Type B pancreatic cell (in vitro differentiated cells): ENCODE data around the gene ARID4B. TPM values are rescaled to one million over a fixed set of nuclear protein-coding genes. Genes with fewer than 3 reads are reported as not detected.
A peak's percentile ranks its signal among the peaks of the same experiment; 100 is the strongest.
"Not testable (repeated sequence)": the region's sequence is repeated elsewhere in the genome, so short reads cannot be mapped to it uniquely, and the experiment has no call there.

ENCODE experiments used
- DNase-seq: peaks from one replicate; pipeline ENCODE4 v3.0.0; 2021; ENCODE audit warnings: mixed read lengths; ENCODE audit not compliant: unreplicated experiment; ENCODE audit errors: extremely low spot score
- H3K27ac Mint-ChIP-seq: 2 replicates; pipeline ENCODE4 v1.8.0; 2021; ENCODE audit warnings: mild to moderate bottlenecking, mixed read lengths
- H3K27me3 Mint-ChIP-seq: 2 replicates; pipeline ENCODE4 v1.8.0; 2021; ENCODE audit warnings: mixed read lengths
- H3K36me3 Mint-ChIP-seq: 2 replicates; pipeline ENCODE4 v1.8.0; 2021; ENCODE audit warnings: mixed read lengths
- H3K4me1 Mint-ChIP-seq: one replicate; pipeline ENCODE4 v1.8.0; 2021; ENCODE audit warnings: mixed read lengths; ENCODE audit not compliant: unreplicated experiment
- H3K4me3 Mint-ChIP-seq: 2 replicates; pipeline ENCODE4 v1.8.0; 2021; ENCODE audit warnings: mild to moderate bottlenecking, mixed read lengths
- H3K9me3 Mint-ChIP-seq: 2 replicates; pipeline ENCODE4 v1.8.0; 2021; ENCODE audit warnings: mixed read lengths
- total RNA-seq: library from RNA; stranded (reverse); gene quantifications from 2 replicates; pipeline ENCODE4 v1.2.1, GENCODE V29; 2021; ENCODE audit warnings: low replicate concordance
- TF ChIP-seq, protein P1 (sequence below): fragments of 200-600 bp; sonication (generic); conservative IDR thresholded peaks from 2 replicates; pipeline ENCODE4 v1.5.0; 2021; ENCODE audit warnings: antibody characterized with exemption, mild to moderate bottlenecking

Gene ARID4B
- total RNA-seq, 1 donor from 2014 or later: 42.4 TPM

DNA sequence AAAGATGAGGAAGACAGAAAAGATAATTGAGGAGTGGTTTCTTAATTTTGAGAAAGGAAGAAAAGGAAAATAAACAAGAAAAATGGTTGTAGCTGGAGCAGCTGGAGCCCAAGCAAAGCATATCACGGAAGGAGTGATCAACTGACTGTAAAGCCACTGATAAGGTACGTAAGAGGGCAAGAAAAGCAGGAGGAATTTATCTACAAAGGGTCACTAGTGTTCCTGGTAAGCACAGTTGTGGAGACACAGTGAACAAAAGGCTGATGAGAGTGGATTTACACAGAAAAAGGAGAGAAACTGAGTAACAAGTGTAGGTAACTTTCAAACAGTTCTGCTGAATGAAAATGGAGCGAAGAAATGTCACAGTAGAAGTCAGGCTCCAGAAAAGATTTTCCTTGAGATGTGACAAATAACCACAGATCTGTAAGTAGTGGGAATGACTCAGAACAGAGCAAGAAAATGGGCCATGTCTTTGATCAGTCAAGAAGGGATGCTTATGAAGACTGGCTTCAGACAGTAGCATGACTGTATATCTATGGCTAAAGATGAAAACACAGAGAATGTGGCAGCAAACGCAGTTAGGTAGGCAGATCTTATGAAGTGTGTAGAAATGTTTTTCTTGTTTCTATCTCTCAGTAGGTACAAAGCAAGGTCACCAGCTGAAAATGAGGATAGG, 121.3 kb downstream of the ARID4B start:
- H3K4me3 Mint-ChIP-seq: no peak overlapping the region
- H3K36me3 Mint-ChIP-seq: peaks cover 14% of the 10 kb centered on the region
- no peak overlapping the region for H3K27ac Mint-ChIP-seq
- H3K27me3 Mint-ChIP-seq: no peaks in the 10 kb centered on the region
- DNase-seq: no peak
- no peaks in the 10 kb centered on the region for H3K9me3 Mint-ChIP-seq
- TF ChIP-seq, protein P1, sequence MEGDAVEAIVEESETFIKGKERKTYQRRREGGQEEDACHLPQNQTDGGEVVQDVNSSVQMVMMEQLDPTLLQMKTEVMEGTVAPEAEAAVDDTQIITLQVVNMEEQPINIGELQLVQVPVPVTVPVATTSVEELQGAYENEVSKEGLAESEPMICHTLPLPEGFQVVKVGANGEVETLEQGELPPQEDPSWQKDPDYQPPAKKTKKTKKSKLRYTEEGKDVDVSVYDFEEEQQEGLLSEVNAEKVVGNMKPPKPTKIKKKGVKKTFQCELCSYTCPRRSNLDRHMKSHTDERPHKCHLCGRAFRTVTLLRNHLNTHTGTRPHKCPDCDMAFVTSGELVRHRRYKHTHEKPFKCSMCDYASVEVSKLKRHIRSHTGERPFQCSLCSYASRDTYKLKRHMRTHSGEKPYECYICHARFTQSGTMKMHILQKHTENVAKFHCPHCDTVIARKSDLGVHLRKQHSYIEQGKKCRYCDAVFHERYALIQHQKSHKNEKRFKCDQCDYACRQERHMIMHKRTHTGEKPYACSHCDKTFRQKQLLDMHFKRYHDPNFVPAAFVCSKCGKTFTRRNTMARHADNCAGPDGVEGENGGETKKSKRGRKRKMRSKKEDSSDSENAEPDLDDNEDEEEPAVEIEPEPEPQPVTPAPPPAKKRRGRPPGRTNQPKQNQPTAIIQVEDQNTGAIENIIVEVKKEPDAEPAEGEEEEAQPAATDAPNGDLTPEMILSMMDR: no peak
- H3K4me1 Mint-ChIP-seq: no peaks in the 10 kb centered on the region

GRCh38 chr1:235205687-235206086, 122.3 kb downstream of the ARID4B start:
- Mint-ChIP-seq H3K4me1 (no peaks in the 10 kb centered on the region), H3K36me3 (peaks cover 12% of the 10 kb centered on the region), H3K27ac (no peak overlapping the region), H3K4me3 (no peak overlapping the region), H3K27me3 (no peaks in the 10 kb centered on the region), H3K9me3 (no peaks in the 10 kb centered on the region)
- DNase-seq: no peak
- TF ChIP-seq, protein P1: no peak

DNA sequence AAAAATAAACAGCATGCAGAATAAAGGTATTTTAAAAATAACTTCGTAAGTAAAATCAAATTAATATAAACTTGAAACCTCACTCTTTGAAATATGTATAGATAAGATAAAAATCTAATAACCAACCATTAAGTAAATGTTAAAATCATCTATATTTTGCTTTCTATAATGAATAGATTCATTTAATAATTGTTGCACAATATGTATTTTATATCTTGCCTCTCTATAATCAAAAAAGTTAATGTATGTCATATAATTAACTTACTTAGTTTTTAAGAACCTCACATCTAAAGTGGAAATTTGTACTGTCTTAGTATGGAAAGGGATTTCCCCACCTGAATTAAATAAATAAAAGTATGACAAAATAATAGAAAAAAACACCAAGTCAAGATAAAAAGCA, 124.6 kb downstream of the ARID4B start:
- no peaks in the 10 kb centered on the region for H3K9me3 Mint-ChIP-seq
- TF ChIP-seq, protein P1: no peak
- peaks cover 5% of the 10 kb centered on the region for H3K4me1 Mint-ChIP-seq
- no peak overlapping the region for H3K27ac Mint-ChIP-seq
- H3K4me3 Mint-ChIP-seq: no peak overlapping the region
- no peak for DNase-seq
- H3K27me3 Mint-ChIP-seq: no peaks in the 10 kb centered on the region
- H3K36me3 Mint-ChIP-seq: peaks cover 10% of the 10 kb centered on the region

- DNase-seq, H3K4me3 Mint-ChIP-seq, H3K27me3 Mint-ChIP-seq, H3K36me3 Mint-ChIP-seq, H3K4me1 Mint-ChIP-seq, H3K27ac Mint-ChIP-seq, H3K9me3 Mint-ChIP-seq: not testable (repeated sequence)
These were observed 125.5 kb downstream of the ARID4B start for GRCh38 chr1:235202447-235202846.

- no peak overlapping the region for H3K4me3 Mint-ChIP-seq
- TF ChIP-seq, protein P1: peak; percentile 69
- H3K27me3 Mint-ChIP-seq: no peaks in the 10 kb centered on the region
- no peaks in the 10 kb centered on the region for H3K9me3 Mint-ChIP-seq
- peaks cover 5% of the 10 kb centered on the region for H3K4me1 Mint-ChIP-seq
- peaks cover 3% of the 10 kb centered on the region for H3K36me3 Mint-ChIP-seq
- H3K27ac Mint-ChIP-seq: peak overlapping the region; percentile 3
- no peak for DNase-seq
These were observed 128.5 kb downstream of the ARID4B start for GRCh38 chr1:235199441-235199840.

- H3K9me3 Mint-ChIP-seq: no peaks in the 10 kb centered on the region
- H3K27me3 Mint-ChIP-seq: no peaks in the 10 kb centered on the region
- no peak overlapping the region for H3K4me3 Mint-ChIP-seq
- TF ChIP-seq, protein P1: no peak
- H3K4me1 Mint-ChIP-seq: no peaks in the 10 kb centered on the region
- H3K27ac Mint-ChIP-seq: no peak overlapping the region
- H3K36me3 Mint-ChIP-seq: peaks cover 26% of the 10 kb centered on the region
- DNase-seq: no peak
These were observed 137.5 kb downstream of the ARID4B start for GRCh38 chr1:235190431-235190830.
